ENCODE data around the gene FAM200C.

The FAM200C gene

GRCh38 chr5:160367261-160367660 lies 32.6 kb downstream of the FAM200C start:
- DNase-seq (ENCODE audit: low read depth in 2 of 2), result no peak

- DNase-seq (ENCODE audit: low read depth in 2 of 2), result no peak
These were observed 33.6 kb downstream of the FAM200C start for GRCh38 chr5:160366230-160366629.

GRCh38 chr5:160363660-160364395 lies 36.0 kb downstream of the FAM200C start:
- no peak for DNase-seq (ENCODE audit: low read depth in 2 of 2)

GRCh38 chr5:160363211-160363610 lies 36.6 kb downstream of the FAM200C start:
- no peak for DNase-seq (ENCODE audit: low read depth in 2 of 2)

- DNase-seq (ENCODE audit: low read depth in 2 of 2), result no peak
These were observed 38.1 kb downstream of the FAM200C start for GRCh38 chr5:160361624-160362228.

- no peak for DNase-seq (ENCODE audit: low read depth in 2 of 2)
These were observed 39.5 kb downstream of the FAM200C start for GRCh38 chr5:160360310-160360709.

- no peak for DNase-seq (ENCODE audit: low read depth in 2 of 2)
These were observed 40.0 kb downstream of the FAM200C start for GRCh38 chr5:160359816-160360215.

- no peak for DNase-seq (ENCODE audit: low read depth in 2 of 2)
These were observed 40.6 kb downstream of the FAM200C start for GRCh38 chr5:160359242-160359641.

GRCh38 chr5:160357861-160358411 lies 41.9 kb downstream of the FAM200C start:
- DNase-seq (ENCODE audit: low read depth in 2 of 2), result no peak

- no peak for DNase-seq (ENCODE audit: low read depth in 2 of 2)
These were observed 42.5 kb downstream of the FAM200C start for GRCh38 chr5:160357394-160357793.

- DNase-seq (ENCODE audit: low read depth in 2 of 2), result no peak
These were observed 43.1 kb downstream of the FAM200C start for GRCh38 chr5:160356550-160357347.

- no peak for DNase-seq (ENCODE audit: low read depth in 2 of 2)
These were observed 45.2 kb downstream of the FAM200C start for GRCh38 chr5:160354666-160355065.

GRCh38 chr5:160353379-160353778 lies 46.5 kb downstream of the FAM200C start:
- DNase-seq (ENCODE audit: low read depth in 2 of 2), result no peak

- no peak for DNase-seq (ENCODE audit: low read depth in 2 of 2)
These were observed 47.5 kb downstream of the FAM200C start for GRCh38 chr5:160352308-160352707.

GRCh38 chr5:160349935-160350303 lies 49.9 kb downstream of the FAM200C start:
- no peak for DNase-seq (ENCODE audit: low read depth in 2 of 2)

GRCh38 chr5:160349249-160349934 lies 50.5 kb downstream of the FAM200C start:
- no peak for DNase-seq (ENCODE audit: low read depth in 2 of 2)

- no peak for DNase-seq (ENCODE audit: low read depth in 2 of 2)
These were observed 51.8 kb downstream of the FAM200C start for GRCh38 chr5:160348080-160348479.

- no peak for DNase-seq (ENCODE audit: low read depth in 2 of 2)
These were observed 52.4 kb downstream of the FAM200C start for GRCh38 chr5:160347448-160347847.

All from stimulated activated CD4-positive, alpha-beta T cell treated with anti-CD3 and anti-CD28 coated beads, Interleukin-4, amount 100 ng/mL, for 48 hours (primary cell).